ENCODE measurements around the gene SMIM22. TPM values are rescaled to one million over a fixed set of nuclear protein-coding genes. Genes with fewer than 3 reads are reported as not detected.

The SMIM22 gene
- total and polyA plus RNA-seq, 4 donors: 0.49 to 1.2 (median 0.72) TPM; not detected in 1

DNA sequence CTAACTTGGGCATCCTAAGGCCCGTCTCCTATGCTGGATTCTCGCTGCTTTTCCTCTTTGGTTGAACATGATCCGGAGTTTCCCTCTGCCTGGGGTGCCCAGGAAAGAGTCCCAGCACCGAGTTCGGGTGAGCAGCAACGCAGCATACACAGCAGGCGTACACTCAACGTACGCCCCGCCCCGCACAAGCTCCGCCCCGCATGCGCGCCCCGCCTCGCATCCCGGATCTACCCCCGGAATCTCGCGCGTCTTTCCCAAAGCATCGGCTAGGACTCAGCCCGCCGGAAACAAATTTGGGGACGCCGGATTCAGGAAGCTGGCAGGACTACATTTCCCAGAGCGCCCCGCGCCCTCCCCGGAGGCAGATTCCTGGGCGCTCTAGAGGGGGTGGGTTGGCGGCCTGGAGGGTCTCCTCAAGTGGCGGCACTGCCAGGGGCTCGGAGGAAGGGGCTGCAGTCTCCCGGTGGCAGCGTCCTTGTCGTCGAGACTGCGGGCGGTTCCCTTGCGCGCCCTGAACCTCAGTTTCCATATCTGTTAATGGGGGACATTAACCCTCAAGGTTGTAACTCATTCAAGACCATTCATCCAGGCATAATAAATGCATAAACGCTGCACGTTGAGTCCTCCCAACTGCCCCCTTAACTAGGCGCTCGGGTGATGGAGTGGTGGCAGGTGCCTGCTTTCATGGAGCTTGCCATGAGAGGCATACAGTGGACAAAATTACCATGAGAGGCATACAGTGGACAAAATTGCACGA is 26.4 kb upstream of the SMIM22 start:
- WGBS: 5% methylated on average over 48 of the region's 48 CpGs

More for the DNA sequence above, 26.4 kb upstream of the SMIM22 start:
- H3K9me3 ChIP-seq (ENCODE audit: control insufficient read depth in 4 of 4, low read length in 3 of 4): no peaks in the 10 kb centered on the region
- H3K27ac ChIP-seq (ENCODE audit: low read depth in 1 of 2, low read length in 2 of 2): peak overlapping the region; percentile 85 to 91
- H3K27me3 ChIP-seq (ENCODE audit: control insufficient read depth in 4 of 4, insufficient read depth in 4 of 4, low read length in 3 of 4): no peaks in the 10 kb centered on the region
- H3K4me1 ChIP-seq (ENCODE audit: control insufficient read depth in 4 of 4, insufficient read depth in 4 of 4, low read length in 3 of 4): peaks cover 3 to 30% (median 28%) of the 10 kb centered on the region in 4 donors
- peak overlapping the region; percentile 26 to 85 for H3K9ac ChIP-seq (ENCODE audit: low read depth in 1 of 2, low read length in 2 of 2)
- peak; percentile 95 for DNase-seq (ENCODE audit: low spot score)
- peaks cover 0 to 7% (median 3%) of the 10 kb centered on the region in 4 donors for H3K36me3 ChIP-seq (ENCODE audit: control insufficient read depth in 4 of 4, insufficient read depth in 3 of 4, low read depth in 1 of 4, low read length in 3 of 4)
- TF ChIP-seq SP1 (IDR thresholded peaks at IDR 0.05) (peak; percentile 67), TAF1 (conservative IDR thresholded peaks at IDR 0.05) (peak; percentile 29), FOXA2 (IDR thresholded peaks at IDR 0.05) (no peak), EGR1 (IDR thresholded peaks at IDR 0.05; ENCODE audit: low read depth in 2 of 2) (no peak), JUND (IDR thresholded peaks at IDR 0.05) (no peak), RXRA (IDR thresholded peaks at IDR 0.05) (peak; percentile 7 to 36), NR2F2 (IDR thresholded peaks at IDR 0.05) (no peak), YY1 (IDR thresholded peaks at IDR 0.05) (peak; percentile 77), FOXA1 (IDR thresholded peaks at IDR 0.05) (no peak), RAD21 (IDR thresholded peaks at IDR 0.05) (peak in 1 of 2 donors; percentile 14), GABPA (IDR thresholded peaks at IDR 0.05 in 1 of 2, conservative IDR thresholded peaks at IDR 0.05 in 1 of 2) (peak; percentile 85 to 96), HNF4A (conservative IDR thresholded peaks at IDR 0.05) (no peak), HNF4G (IDR thresholded peaks at IDR 0.05) (no peak)
- TF ChIP-seq, protein P1, sequence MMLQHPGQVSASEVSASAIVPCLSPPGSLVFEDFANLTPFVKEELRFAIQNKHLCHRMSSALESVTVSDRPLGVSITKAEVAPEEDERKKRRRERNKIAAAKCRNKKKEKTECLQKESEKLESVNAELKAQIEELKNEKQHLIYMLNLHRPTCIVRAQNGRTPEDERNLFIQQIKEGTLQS (IDR thresholded peaks at IDR 0.05): no peak
- TF ChIP-seq, protein P2, sequence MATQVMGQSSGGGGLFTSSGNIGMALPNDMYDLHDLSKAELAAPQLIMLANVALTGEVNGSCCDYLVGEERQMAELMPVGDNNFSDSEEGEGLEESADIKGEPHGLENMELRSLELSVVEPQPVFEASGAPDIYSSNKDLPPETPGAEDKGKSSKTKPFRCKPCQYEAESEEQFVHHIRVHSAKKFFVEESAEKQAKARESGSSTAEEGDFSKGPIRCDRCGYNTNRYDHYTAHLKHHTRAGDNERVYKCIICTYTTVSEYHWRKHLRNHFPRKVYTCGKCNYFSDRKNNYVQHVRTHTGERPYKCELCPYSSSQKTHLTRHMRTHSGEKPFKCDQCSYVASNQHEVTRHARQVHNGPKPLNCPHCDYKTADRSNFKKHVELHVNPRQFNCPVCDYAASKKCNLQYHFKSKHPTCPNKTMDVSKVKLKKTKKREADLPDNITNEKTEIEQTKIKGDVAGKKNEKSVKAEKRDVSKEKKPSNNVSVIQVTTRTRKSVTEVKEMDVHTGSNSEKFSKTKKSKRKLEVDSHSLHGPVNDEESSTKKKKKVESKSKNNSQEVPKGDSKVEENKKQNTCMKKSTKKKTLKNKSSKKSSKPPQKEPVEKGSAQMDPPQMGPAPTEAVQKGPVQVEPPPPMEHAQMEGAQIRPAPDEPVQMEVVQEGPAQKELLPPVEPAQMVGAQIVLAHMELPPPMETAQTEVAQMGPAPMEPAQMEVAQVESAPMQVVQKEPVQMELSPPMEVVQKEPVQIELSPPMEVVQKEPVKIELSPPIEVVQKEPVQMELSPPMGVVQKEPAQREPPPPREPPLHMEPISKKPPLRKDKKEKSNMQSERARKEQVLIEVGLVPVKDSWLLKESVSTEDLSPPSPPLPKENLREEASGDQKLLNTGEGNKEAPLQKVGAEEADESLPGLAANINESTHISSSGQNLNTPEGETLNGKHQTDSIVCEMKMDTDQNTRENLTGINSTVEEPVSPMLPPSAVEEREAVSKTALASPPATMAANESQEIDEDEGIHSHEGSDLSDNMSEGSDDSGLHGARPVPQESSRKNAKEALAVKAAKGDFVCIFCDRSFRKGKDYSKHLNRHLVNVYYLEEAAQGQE (IDR thresholded peaks at IDR 0.05): peak; percentile 88
- TF ChIP-seq, protein P3, sequence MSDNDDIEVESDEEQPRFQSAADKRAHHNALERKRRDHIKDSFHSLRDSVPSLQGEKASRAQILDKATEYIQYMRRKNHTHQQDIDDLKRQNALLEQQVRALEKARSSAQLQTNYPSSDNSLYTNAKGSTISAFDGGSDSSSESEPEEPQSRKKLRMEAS (IDR thresholded peaks at IDR 0.05): peak; percentile 73
- TF ChIP-seq, protein P4, sequence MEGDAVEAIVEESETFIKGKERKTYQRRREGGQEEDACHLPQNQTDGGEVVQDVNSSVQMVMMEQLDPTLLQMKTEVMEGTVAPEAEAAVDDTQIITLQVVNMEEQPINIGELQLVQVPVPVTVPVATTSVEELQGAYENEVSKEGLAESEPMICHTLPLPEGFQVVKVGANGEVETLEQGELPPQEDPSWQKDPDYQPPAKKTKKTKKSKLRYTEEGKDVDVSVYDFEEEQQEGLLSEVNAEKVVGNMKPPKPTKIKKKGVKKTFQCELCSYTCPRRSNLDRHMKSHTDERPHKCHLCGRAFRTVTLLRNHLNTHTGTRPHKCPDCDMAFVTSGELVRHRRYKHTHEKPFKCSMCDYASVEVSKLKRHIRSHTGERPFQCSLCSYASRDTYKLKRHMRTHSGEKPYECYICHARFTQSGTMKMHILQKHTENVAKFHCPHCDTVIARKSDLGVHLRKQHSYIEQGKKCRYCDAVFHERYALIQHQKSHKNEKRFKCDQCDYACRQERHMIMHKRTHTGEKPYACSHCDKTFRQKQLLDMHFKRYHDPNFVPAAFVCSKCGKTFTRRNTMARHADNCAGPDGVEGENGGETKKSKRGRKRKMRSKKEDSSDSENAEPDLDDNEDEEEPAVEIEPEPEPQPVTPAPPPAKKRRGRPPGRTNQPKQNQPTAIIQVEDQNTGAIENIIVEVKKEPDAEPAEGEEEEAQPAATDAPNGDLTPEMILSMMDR (IDR thresholded peaks at IDR 0.05; ENCODE audit: low read depth, low read length, missing input control): no peak
- TF ChIP-seq, protein P5, sequence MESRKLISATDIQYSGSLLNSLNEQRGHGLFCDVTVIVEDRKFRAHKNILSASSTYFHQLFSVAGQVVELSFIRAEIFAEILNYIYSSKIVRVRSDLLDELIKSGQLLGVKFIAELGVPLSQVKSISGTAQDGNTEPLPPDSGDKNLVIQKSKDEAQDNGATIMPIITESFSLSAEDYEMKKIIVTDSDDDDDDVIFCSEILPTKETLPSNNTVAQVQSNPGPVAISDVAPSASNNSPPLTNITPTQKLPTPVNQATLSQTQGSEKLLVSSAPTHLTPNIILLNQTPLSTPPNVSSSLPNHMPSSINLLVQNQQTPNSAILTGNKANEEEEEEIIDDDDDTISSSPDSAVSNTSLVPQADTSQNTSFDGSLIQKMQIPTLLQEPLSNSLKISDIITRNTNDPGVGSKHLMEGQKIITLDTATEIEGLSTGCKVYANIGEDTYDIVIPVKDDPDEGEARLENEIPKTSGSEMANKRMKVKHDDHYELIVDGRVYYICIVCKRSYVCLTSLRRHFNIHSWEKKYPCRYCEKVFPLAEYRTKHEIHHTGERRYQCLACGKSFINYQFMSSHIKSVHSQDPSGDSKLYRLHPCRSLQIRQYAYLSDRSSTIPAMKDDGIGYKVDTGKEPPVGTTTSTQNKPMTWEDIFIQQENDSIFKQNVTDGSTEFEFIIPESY (IDR thresholded peaks at IDR 0.05): peak; percentile 99
- H3K4me3 ChIP-seq (ENCODE audit: low read depth in 1 of 3, low read length in 3 of 3): peak overlapping the region; percentile 61 to 88 (median 66)

Data from liver (tissue), 9 donors.